Neutrophil (primary cell): Measurements from ENCODE around the gene ACAD9.

ENCODE experiments used
- H3K27ac ChIP-seq: fragments of 200-600 bp; sonication (generic); 2 replicates; pipeline ENCODE4 v1.5.1; 2016; ENCODE audit warnings: mild to moderate bottlenecking, moderate library complexity
- H3K27me3 ChIP-seq: fragments of 200-600 bp; sonication (generic); 2 replicates; pipeline ENCODE4 v1.6.0; 2016; ENCODE audit warnings: mild to moderate bottlenecking
- H3K36me3 ChIP-seq: fragments of 200-600 bp; sonication (generic); 2 replicates; pipeline ENCODE4 v1.5.1; 2017
- H3K4me1 ChIP-seq, 2 experiments: fragments of 200-600 bp in 1 of 2; sonication (generic) in 1 of 2; 1 replicate in 1 of 2; 2 replicates in 1 of 2; pipeline versions ENCODE4 v1.5.1 to v1.6.1; 2013 to 2016; ENCODE audit warnings: low read depth in 1 of 2, low read length in 1 of 2, mild to moderate bottlenecking in 1 of 2, moderate library complexity in 1 of 2; ENCODE audit not compliant: control insufficient read depth in 1 of 2, insufficient read depth in 1 of 2
- H3K4me3 ChIP-seq, 2 experiments: fragments of 200-600 bp in 1 of 2; sonication (generic) in 1 of 2; 1 replicate in 1 of 2; 2 replicates in 1 of 2; pipeline ENCODE4 v1.5.1; 2013 to 2016; ENCODE audit warnings: low read depth in 1 of 2, low read length in 1 of 2, mild to moderate bottlenecking in 1 of 2, moderate library complexity in 1 of 2
- H3K9me3 ChIP-seq: fragments of 200-600 bp; sonication (generic); 2 replicates; pipeline ENCODE4 v1.5.1; 2016
- CTCF ChIP-seq: fragments of 200-600 bp; sonication (generic); IDR thresholded peaks from 2 replicates; pipeline ENCODE4 v1.5.1; 2016; ENCODE audit warnings: antibody characterized with exemption

The ACAD9 gene

GRCh38 chr3:128848936-128849335 lies 30.5 kb upstream of the ACAD9 start:
- Histone ChIP-seq H3K27ac (no peak overlapping the region), H3K27me3 (no peaks in the 10 kb centered on the region), H3K4me3 (no peak overlapping the region), H3K9me3 (no peaks in the 10 kb centered on the region), H3K4me1 (peaks cover 55 to 59% of the 10 kb centered on the region in 2 experiments), H3K36me3 (no peaks in the 10 kb centered on the region)
- no peak for TF ChIP-seq CTCF

GRCh38 chr3:128849911-128850455 lies 29.4 kb upstream of the ACAD9 start:
- H3K36me3 ChIP-seq: no peaks in the 10 kb centered on the region
- no peaks in the 10 kb centered on the region for H3K9me3 ChIP-seq
- H3K4me1 ChIP-seq: peaks cover 62 to 68% of the 10 kb centered on the region in 2 experiments
- H3K4me3 ChIP-seq: no peak overlapping the region
- no peak for TF ChIP-seq CTCF
- H3K27ac ChIP-seq: peak overlapping the region; percentile 18
- H3K27me3 ChIP-seq: no peaks in the 10 kb centered on the region

- H3K4me1 ChIP-seq: peaks cover 62 to 68% of the 10 kb centered on the region in 2 experiments
- no peaks in the 10 kb centered on the region for H3K36me3 ChIP-seq
- no peaks in the 10 kb centered on the region for H3K27me3 ChIP-seq
- no peaks in the 10 kb centered on the region for H3K9me3 ChIP-seq
- H3K27ac ChIP-seq: no peak overlapping the region
- no peak for TF ChIP-seq CTCF
- H3K4me3 ChIP-seq: no peak overlapping the region
These were observed 28.9 kb upstream of the ACAD9 start for GRCh38 chr3:128850544-128850943.

GRCh38 chr3:128851601-128852000 lies 27.8 kb upstream of the ACAD9 start:
- Histone ChIP-seq H3K27ac (no peak overlapping the region), H3K4me3 (no peak overlapping the region), H3K27me3 (no peaks in the 10 kb centered on the region), H3K9me3 (no peaks in the 10 kb centered on the region), H3K36me3 (no peaks in the 10 kb centered on the region), H3K4me1 (peaks cover 62 to 68% of the 10 kb centered on the region in 2 experiments)
- TF ChIP-seq CTCF: no peak

- H3K4me3 ChIP-seq: peak overlapping the region in 1 of 2 experiments; percentile 18
- peak overlapping the region; percentile 84 for H3K27ac ChIP-seq
- H3K4me1 ChIP-seq: peaks cover 42 to 53% of the 10 kb centered on the region in 2 experiments
- no peaks in the 10 kb centered on the region for H3K27me3 ChIP-seq
- no peaks in the 10 kb centered on the region for H3K36me3 ChIP-seq
- H3K9me3 ChIP-seq: peaks cover 11% of the 10 kb centered on the region
- no peak for TF ChIP-seq CTCF
These were observed 25.6 kb upstream of the ACAD9 start for GRCh38 chr3:128853826-128854225.
